GM19193 (cell line): Measurements from ENCODE around the gene TEX44.

ENCODE experiments used
- POLR2A ChIP-seq: IDR thresholded peaks from 4 replicates; pipeline ENCODE4 v1.6.1; 2011; ENCODE audit not compliant: insufficient read depth, insufficient read length; ENCODE audit errors: extremely low read depth

The TEX44 gene

GRCh38 chr2:231613331-231613662 is 20.6 kb downstream of the TEX44 start:
- TF ChIP-seq POLR2A, result no peak

GRCh38 chr2:231613663-231614558 is 21.2 kb downstream of the TEX44 start:
- TF ChIP-seq POLR2A, result peak; percentile 86

- TF ChIP-seq POLR2A, result peak; percentile 20
These were observed 21.9 kb downstream of the TEX44 start for GRCh38 chr2:231614559-231615057.

GRCh38 chr2:231615058-231615671 is 22.5 kb downstream of the TEX44 start:
- no peak for TF ChIP-seq POLR2A

GRCh38 chr2:231616296-231616695 is 23.6 kb downstream of the TEX44 start:
- TF ChIP-seq POLR2A, result no peak

GRCh38 chr2:231617059-231617926 is 24.6 kb downstream of the TEX44 start:
- no peak for TF ChIP-seq POLR2A

- no peak for TF ChIP-seq POLR2A
These were observed 28.6 kb downstream of the TEX44 start for GRCh38 chr2:231621051-231621879.

- TF ChIP-seq POLR2A, result no peak
These were observed 30.3 kb downstream of the TEX44 start for GRCh38 chr2:231622963-231623362.

GRCh38 chr2:231626449-231626848 is 33.8 kb downstream of the TEX44 start:
- no peak for TF ChIP-seq POLR2A

GRCh38 chr2:231627384-231628120 is 34.9 kb downstream of the TEX44 start:
- no peak for TF ChIP-seq POLR2A

- TF ChIP-seq POLR2A, result no peak
These were observed 40.0 kb downstream of the TEX44 start for GRCh38 chr2:231632559-231633142.

- no peak for TF ChIP-seq POLR2A
These were observed 40.7 kb downstream of the TEX44 start for GRCh38 chr2:231633241-231633976.

GRCh38 chr2:231634412-231634811 is 41.7 kb downstream of the TEX44 start:
- no peak for TF ChIP-seq POLR2A
